Suprapubic skin (tissue), 4 donors: ENCODE measurements around the gene PARL. TPM values are rescaled to one million over a fixed set of nuclear protein-coding genes. Genes with fewer than 3 reads are reported as not detected.

Source experiments
- DNase-seq, 2 donors: peaks; one replicate each; pipeline ENCODE4 v3.0.0-alpha.2; 2019; ENCODE audit warnings: low spot score in 2 of 2
- H3K27ac ChIP-seq: fragments of 200-600 bp; sonication (generic); one replicate; pipeline ENCODE4 v1.5.1; 2019
- H3K27me3 ChIP-seq: fragments of 200-600 bp; sonication (generic); one replicate; pipeline ENCODE4 v1.5.1; 2019
- H3K36me3 ChIP-seq: fragments of 200-600 bp; sonication (generic); one replicate; pipeline ENCODE4 v1.5.1; 2019
- H3K4me1 ChIP-seq: fragments of 200-600 bp; sonication (generic); one replicate; pipeline ENCODE4 v1.5.1; 2019
- H3K4me3 ChIP-seq: fragments of 200-600 bp; sonication (generic); one replicate; pipeline ENCODE4 v1.5.1; 2019; ENCODE audit warnings: mild to moderate bottlenecking
- H3K9me3 ChIP-seq: fragments of 200-600 bp; sonication (generic); one replicate; pipeline ENCODE4 v1.5.1; 2019
- CTCF ChIP-seq, 2 donors: fragments of 200-600 bp in 1 of 2; fragments of 450-650 bp in 1 of 2; sonication (generic) in 1 of 2; IDR thresholded peaks; one replicate each; pipeline ENCODE4 v1.5.1; 2016 to 2019; ENCODE audit warnings: antibody characterized with exemption in 2 of 2, mild to moderate bottlenecking in 1 of 2, moderate library complexity in 1 of 2
- EP300 ChIP-seq: sonication (generic); formaldehyde crosslinking; IDR thresholded peaks from one replicate; pipeline ENCODE4 v1.6.1; 2017; ENCODE audit warnings: antibody characterized with exemption
- POLR2A ChIP-seq, 2 donors: fragments of 450-650 bp; IDR thresholded peaks; one replicate each; pipeline ENCODE4 v1.6.1; 2017; ENCODE audit warnings: antibody characterized with exemption in 2 of 2, mild to moderate bottlenecking in 2 of 2, moderate library complexity in 2 of 2
- POLR2AphosphoS5 ChIP-seq, 3 donors: sonication (generic); formaldehyde crosslinking; IDR thresholded peaks; one replicate each; pipeline ENCODE4 v1.6.1; 2017; ENCODE audit warnings: antibody characterized with exemption in 3 of 3
- WGBS: methylation state at CpG from one replicate; pipeline ENCODE4 v1.1.5; 2018; 5-methylcytosine and 5-hydroxymethylcytosine counted together
- total RNA-seq, 4 donors: library from RNA; depleted of rRNA; stranded (reverse); fragments of >200 nt; gene quantifications; one replicate each; pipeline ENCODE4 v1.1.0, GENCODE V29; 2016

PARL gene
- total RNA-seq, 4 donors from 2014 or later, result 26.5 to 41.3 (median 32.9) TPM

DNA sequence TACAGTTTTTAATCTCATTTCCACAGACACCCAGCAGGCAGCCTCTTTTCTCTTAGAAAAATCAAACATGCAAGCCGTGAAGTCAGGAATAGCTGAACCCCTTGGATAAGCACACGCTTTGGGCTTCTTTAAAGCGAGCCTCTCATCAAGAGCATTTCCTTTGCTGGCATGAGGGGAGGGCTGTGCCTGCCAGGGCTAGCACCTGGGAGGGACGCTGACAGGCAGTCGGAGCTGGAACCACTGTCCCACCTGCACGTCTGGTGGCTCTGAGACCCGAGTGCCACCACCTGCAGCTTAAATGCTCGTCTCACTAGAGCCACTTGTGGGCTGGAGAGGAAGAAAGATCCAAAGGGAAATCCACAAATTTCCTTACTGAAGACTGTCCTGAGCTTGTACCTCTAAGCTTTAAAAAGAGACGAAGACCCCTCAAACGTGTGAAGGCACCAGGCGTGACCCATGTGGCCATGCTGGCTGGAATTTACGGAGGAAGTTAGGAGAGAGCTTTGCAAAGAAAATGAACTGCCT is 68.7 kb downstream of the PARL start:
- H3K27me3 ChIP-seq, result no peaks in the 10 kb centered on the region
- no peak overlapping the region for H3K4me3 ChIP-seq
- H3K27ac ChIP-seq, result no peak overlapping the region
- H3K4me1 ChIP-seq, result peaks cover 11% of the 10 kb centered on the region
- TF ChIP-seq POLR2AphosphoS5 (IDR thresholded peaks at IDR 0.05) (no peak), POLR2A (IDR thresholded peaks at IDR 0.05) (no peak), CTCF (IDR thresholded peaks at IDR 0.05) (no peak), EP300 (no peak)
- DNase-seq, result no peak
- peaks cover 22% of the 10 kb centered on the region for H3K36me3 ChIP-seq
- no peaks in the 10 kb centered on the region for H3K9me3 ChIP-seq
- 82% methylated on average over 12 of the region's 12 CpGs for WGBS

- DNase-seq, result no peak
- H3K36me3 ChIP-seq, result peaks cover 27% of the 10 kb centered on the region
- 72% methylated on average over 9 of the region's 9 CpGs for WGBS
Measured at GRCh38 chr3:183815563-183815940, 69.1 kb downstream of the PARL start.

DNA sequence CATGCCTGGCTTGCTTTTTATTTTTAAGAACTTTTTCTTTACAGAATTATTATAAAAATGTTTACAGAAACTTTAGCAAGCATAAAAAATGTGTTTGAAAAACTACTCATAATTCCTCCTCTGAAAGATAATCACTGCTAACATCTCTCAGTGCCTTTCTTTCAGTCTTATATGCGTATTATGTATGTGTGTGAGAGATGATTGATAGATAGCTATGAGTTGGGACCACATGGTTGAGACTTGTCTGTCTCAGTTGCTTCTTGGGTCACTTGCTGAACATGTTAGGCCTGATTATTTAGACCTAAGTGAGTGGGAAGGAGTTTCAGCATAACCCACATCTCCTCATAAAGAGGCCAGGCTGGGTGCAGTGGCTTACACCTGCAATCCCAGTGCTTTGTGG is 70.4 kb downstream of the PARL start:
- 51% methylated on average over 1 of the region's 1 CpG for WGBS
- Histone ChIP-seq H3K27ac (no peak overlapping the region), H3K27me3 (no peaks in the 10 kb centered on the region)

More at GRCh38 chr3:183815563-183815940, 69.1 kb downstream of the PARL start:
- Histone ChIP-seq H3K4me3 (no peak overlapping the region), H3K4me1 (peaks cover 11% of the 10 kb centered on the region), H3K9me3 (no peaks in the 10 kb centered on the region), H3K27ac (no peak overlapping the region), H3K27me3 (no peaks in the 10 kb centered on the region)
- no peak for TF ChIP-seq POLR2AphosphoS5 (IDR thresholded peaks at IDR 0.05)
- TF ChIP-seq POLR2A (IDR thresholded peaks at IDR 0.05), result no peak
- no peak for TF ChIP-seq CTCF (IDR thresholded peaks at IDR 0.05)
- no peak for TF ChIP-seq EP300

GRCh38 chr3:183812761-183813445 is 71.8 kb downstream of the PARL start:
- WGBS, result 45% methylated on average over 7 of the region's 8 CpGs
- Histone ChIP-seq H3K9me3 (no peaks in the 10 kb centered on the region), H3K4me3 (no peak overlapping the region), H3K36me3 (peaks cover 53% of the 10 kb centered on the region), H3K4me1 (peaks cover 11% of the 10 kb centered on the region), H3K27ac (no peak overlapping the region), H3K27me3 (no peaks in the 10 kb centered on the region)
- TF ChIP-seq EP300 (no peak), POLR2A (IDR thresholded peaks at IDR 0.05) (no peak), POLR2AphosphoS5 (IDR thresholded peaks at IDR 0.05) (no peak), CTCF (IDR thresholded peaks at IDR 0.05) (no peak)
- DNase-seq, result no peak

More for the DNA sequence above, 70.4 kb downstream of the PARL start:
- H3K4me1 ChIP-seq, result peaks cover 11% of the 10 kb centered on the region
- DNase-seq, result no peak
- peaks cover 40% of the 10 kb centered on the region for H3K36me3 ChIP-seq
- no peak for TF ChIP-seq POLR2AphosphoS5 (IDR thresholded peaks at IDR 0.05)
- no peak overlapping the region for H3K4me3 ChIP-seq
- H3K9me3 ChIP-seq, result no peaks in the 10 kb centered on the region

DNA sequence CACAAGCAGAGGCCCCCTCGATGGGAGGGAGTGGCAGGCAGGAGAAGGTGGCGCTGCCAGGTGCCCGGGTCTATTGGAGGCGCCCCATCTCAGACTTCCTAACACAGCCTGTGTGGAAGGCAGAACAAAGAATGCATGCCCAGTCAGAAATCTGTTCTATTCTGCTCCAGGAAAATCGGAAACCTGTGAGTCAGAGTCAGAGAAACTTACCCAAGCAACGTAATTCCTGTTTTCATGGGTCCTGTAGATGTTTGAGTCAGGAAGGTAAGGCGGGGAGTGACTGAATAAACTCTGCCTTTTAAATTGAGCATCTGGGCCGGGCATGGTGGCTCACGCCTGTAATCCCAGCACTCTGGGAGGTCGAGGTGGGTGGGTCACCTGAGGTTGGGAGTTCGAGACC is 73.0 kb downstream of the PARL start:
- 91% methylated on average over 11 of the region's 11 CpGs for WGBS
- H3K4me3 ChIP-seq, result no peak overlapping the region
- H3K27ac ChIP-seq, result no peak overlapping the region
- peaks cover 61% of the 10 kb centered on the region for H3K36me3 ChIP-seq
- TF ChIP-seq POLR2AphosphoS5 (IDR thresholded peaks at IDR 0.05), result no peak
- no peak for TF ChIP-seq POLR2A (IDR thresholded peaks at IDR 0.05)
- no peak for TF ChIP-seq EP300
- TF ChIP-seq CTCF (IDR thresholded peaks at IDR 0.05), result no peak
- no peaks in the 10 kb centered on the region for H3K27me3 ChIP-seq
- no peaks in the 10 kb centered on the region for H3K9me3 ChIP-seq
- peaks cover 11% of the 10 kb centered on the region for H3K4me1 ChIP-seq
- peak in 1 of 2 donors; percentile 48 for DNase-seq
